Activated naive CD4-positive, alpha-beta T cell treated with anti-CD3 and anti-CD28 coated beads for 36 hours (primary cell): ENCODE data around the gene NUDT17. TPM values are rescaled to one million over a fixed set of nuclear protein-coding genes. Genes with fewer than 3 reads are reported as not detected.
"Not testable (repeated sequence)": the region's sequence is repeated elsewhere in the genome, so short reads cannot be mapped to it uniquely, and the experiment has no call there.

Experiments
- CTCF ChIA-PET: fragments of 350-600 bp; sonication (Branson Sonifier 250); formaldehyde crosslinking; loops from one replicate; lab custom pipeline; 2021; ENCODE audit warnings: antibody characterized with exemption; lab: Charles Lee
- DNase-seq: peaks from one replicate; pipeline ENCODE4 v3.0.0-alpha.2; 2020
- H3K27ac Mint-ChIP-seq: one replicate; pipeline ENCODE4 v1.8.0; 2021; ENCODE audit warnings: mild to moderate bottlenecking, mixed read lengths
- H3K27me3 Mint-ChIP-seq: one replicate; pipeline ENCODE4 v1.8.0; 2021; ENCODE audit warnings: low read depth, mixed read lengths
- H3K36me3 Mint-ChIP-seq: one replicate; pipeline ENCODE4 v1.8.0; 2021; ENCODE audit warnings: low read depth, mixed read lengths
- H3K4me1 Mint-ChIP-seq: one replicate; pipeline ENCODE4 v1.8.0; 2021; ENCODE audit warnings: low read depth, mixed read lengths
- H3K4me3 Mint-ChIP-seq: one replicate; pipeline ENCODE4 v1.8.0; 2021; ENCODE audit warnings: mild to moderate bottlenecking, moderate library complexity, mixed read lengths
- H3K9me3 Mint-ChIP-seq: one replicate; pipeline ENCODE4 v1.8.0; 2021; ENCODE audit warnings: mixed read lengths
- intact Hi-C: fragments of 100-400 bp; cut with micrococcal nuclease; formaldehyde crosslinking; loops from one replicate; pipeline ENCODE4 v1.15.1; 2023
- total RNA-seq, 2 experiments: library from RNA; stranded (reverse); gene quantifications; one replicate each; pipeline ENCODE4 v1.2.3, GENCODE V29; 2021

The NUDT17 gene
- total RNA-seq, 2 experiments from 2014 or later = 3.2 to 3.4 TPM

DNA sequence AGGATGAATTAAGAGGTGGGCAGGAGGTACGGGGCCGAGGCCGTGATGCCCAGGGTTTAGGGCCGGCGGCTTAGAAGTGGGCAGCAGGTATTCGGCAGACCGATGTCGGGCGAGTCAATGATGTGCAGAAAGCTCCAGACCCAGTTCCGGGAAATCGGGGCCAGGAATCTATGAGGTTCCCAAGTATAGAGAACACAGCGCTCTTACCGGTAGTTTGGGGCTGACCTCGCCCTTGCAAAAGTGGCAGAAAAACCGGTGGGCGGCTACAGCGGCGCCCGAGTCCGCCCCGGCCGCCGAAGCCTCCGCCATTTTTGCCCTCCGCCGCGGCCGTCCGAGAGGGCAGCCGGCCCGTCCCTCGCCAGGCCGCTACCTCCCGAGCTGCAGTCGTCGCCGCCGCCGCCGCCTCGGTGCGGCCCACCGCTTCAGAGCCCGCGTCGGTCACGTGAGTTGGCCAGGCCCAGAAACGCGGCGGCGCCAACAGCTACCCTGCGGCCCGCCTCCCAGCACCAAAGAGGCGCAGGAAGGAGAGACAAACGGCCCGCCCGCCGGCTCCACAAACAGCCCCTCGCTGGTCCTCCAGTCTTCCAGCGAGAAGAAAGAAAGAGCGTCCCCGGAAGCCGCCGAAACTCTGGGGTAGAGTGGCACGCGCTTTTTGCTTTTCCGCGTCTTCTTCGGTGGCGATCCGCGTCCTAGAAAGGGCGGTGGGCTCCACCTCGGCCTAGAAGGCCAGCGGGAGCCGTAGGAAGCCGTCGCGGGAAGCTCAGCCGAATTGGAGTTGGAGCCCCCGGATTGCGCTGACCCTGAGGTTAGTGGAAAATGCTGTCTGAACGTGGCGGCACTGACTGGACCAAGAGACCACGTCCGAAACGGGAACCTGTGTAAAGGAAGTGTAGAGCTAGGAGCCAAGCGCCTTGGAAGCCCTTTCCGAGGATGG is 21.6 kb upstream of the NUDT17 start, which contains the start of the genes POLR3C and RNF115:
POLR3C (plus strand) TSS at position 636 of the 934 bp plus-strand sequence. CDS start 1,577 bp downstream, outside the sequence.
RNF115 (minus strand) TSS at position 531 of the 934 bp plus-strand sequence; CDS start at position 309, 222 bp downstream.
- peak within 1 kb of the TSS; percentile 95 for H3K4me3 Mint-ChIP-seq
- peaks cover 26% of the 10 kb centered on the region for H3K36me3 Mint-ChIP-seq
- peak; percentile 82 for DNase-seq
- peaks cover 2% of the 10 kb centered on the region for H3K9me3 Mint-ChIP-seq
- no peaks in the 10 kb centered on the region for H3K27me3 Mint-ChIP-seq
- H3K4me1 Mint-ChIP-seq = peaks cover 45% of the 10 kb centered on the region
- intact Hi-C loops = no loop called here
- peak within 1 kb of the TSS; percentile 95 for H3K27ac Mint-ChIP-seq
- CTCF ChIA-PET = interaction anchor here (1.1 to 1.2 kb wide), 2 partner anchors 22 to 140 kb away, joined by 4 to 6 read pairs; partner anchors contain the start of genes ANKRD34A, NUDT17 and POLR3GL

DNA sequence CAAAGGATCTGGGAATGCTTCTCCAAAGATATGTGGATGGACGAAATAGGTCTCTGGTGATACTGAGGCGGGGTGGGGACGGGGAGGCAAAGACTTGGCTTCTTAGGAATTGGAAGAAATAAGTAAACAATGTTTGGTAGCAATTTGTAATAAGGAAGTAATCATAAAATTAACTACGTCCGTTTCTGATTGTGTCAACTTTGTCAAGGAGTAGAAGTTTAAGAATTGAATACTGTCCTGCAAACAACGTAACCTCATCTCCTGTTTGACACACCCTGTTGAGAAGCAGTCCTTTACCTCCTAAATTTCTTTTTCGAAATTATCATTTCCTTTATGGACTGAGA is 21.0 kb upstream of the NUDT17 start:
- H3K4me1 Mint-ChIP-seq = peaks cover 49% of the 10 kb centered on the region

DNA sequence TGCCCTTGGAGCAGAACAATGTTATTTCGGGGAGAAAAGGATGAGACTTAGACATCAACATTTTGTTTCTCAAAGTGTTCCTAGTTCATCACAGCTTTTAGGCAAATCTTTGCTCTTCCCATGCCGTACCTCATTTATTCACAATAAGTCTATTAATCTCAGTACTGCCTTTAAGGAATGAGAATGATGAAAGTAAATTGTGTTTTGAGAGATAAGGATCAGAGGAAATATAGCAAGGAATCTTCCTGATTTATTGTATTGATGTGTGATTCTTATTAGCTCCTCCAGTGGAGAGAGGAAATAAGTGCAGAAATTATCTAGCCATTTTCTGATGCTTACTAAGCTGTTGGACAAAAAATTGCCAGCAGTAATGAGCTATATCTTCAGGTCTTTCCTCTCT is 19.4 kb upstream of the NUDT17 start:
- Mint-ChIP-seq H3K27me3 (no peaks in the 10 kb centered on the region), H3K9me3 (no peaks in the 10 kb centered on the region), H3K36me3 (peaks cover 37% of the 10 kb centered on the region), H3K27ac (no peak overlapping the region), H3K4me3 (peak overlapping the region; percentile 53), H3K4me1 (peaks cover 51% of the 10 kb centered on the region)
- DNase-seq = no peak
- CTCF ChIA-PET = interaction anchor here (0.8 to 11.1 kb wide), 6 partner anchors 15 to 85 kb away, joined by 3 to 141 read pairs (median 4); partner anchors contain the start of genes NUDT17 and PIAS3
- intact Hi-C loops = no loop called here

More for the DNA sequence above, 21.0 kb upstream of the NUDT17 start:
- Mint-ChIP-seq H3K27ac (peak overlapping the region; percentile 95), H3K36me3 (peaks cover 28% of the 10 kb centered on the region), H3K4me3 (peak overlapping the region; percentile 95), H3K27me3 (no peaks in the 10 kb centered on the region), H3K9me3 (peaks cover under 1% of the 10 kb centered on the region)
- no peak for DNase-seq
- CTCF ChIA-PET = interaction anchor here (1.1 to 1.2 kb wide), 2 partner anchors 21 to 140 kb away, joined by 4 to 6 read pairs; partner anchors contain the start of genes ANKRD34A, NUDT17 and POLR3GL
- intact Hi-C loops = no loop called here

DNA sequence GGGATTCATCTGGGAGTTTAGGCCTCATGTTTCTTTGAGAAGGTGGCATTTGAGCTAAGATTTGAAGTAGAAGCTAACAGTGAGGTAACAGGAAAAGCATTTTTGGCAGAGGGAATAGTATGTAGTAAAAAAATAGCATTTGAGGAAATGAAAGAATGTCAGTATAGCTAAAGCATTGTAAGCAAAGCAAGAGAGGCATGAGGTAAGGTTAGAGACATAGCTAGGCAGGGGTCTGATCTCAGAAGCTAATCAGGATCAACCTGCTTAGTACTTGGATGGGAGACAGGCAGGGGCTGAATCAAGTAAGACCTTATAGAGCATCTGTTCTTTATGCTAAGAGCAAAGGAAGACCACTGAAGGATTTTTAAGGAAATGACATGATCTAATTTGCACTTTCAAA is 17.5 kb upstream of the NUDT17 start:
- Mint-ChIP-seq H3K27me3 (no peaks in the 10 kb centered on the region), H3K4me1 (peaks cover 44% of the 10 kb centered on the region), H3K36me3 (peaks cover 50% of the 10 kb centered on the region), H3K27ac (peak overlapping the region; percentile 95), H3K9me3 (no peaks in the 10 kb centered on the region), H3K4me3 (peak overlapping the region; percentile 7)
- no peak for DNase-seq
- intact Hi-C loops = loop anchor here (1.0 to 2.0 kb wide), 2 partner anchors 31 to 41 kb away; partner anchors contain the start of gene PIAS3
- CTCF ChIA-PET = interaction anchor here (0.5 to 11.1 kb wide), 6 partner anchors 19 to 189 kb away, joined by 3 to 141 read pairs (median 4); partner anchors contain the start of gene NUDT17

DNA sequence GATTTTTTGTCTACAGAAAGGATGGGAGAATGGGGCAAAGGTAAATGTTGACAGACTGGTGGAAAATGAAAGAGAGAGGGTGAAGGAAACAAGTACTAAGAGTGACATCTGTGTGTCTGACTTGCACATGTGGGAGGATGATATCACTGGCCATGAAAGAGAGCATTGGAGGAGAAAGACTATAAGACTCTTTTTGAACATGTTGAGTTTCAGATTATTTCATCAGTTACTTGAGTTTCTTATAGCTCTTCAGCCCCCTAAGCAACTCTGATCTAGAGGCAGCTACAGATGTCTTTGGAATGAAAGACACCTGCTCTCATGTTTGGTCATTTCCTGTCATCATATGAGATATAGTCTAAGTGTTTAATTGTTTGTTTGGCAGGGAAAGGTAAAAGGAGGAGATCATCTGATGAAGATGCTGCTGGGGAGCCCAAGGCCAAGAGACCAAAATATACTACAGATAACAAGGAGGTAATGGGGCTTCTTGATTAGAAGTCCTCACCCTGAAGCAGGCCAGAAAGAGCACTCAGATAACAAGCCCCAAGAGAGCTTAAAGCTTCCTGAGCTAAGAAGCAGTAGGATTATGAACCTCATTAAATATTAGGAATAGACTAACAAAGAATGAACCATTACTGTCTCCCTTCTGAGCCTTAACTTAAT is 16.9 kb upstream of the NUDT17 start:
- CTCF ChIA-PET = interaction anchor here (0.6 to 11.1 kb wide), 6 partner anchors 18 to 188 kb away, joined by 3 to 141 read pairs (median 4); partner anchors contain the start of genes NUDT17 and PIAS3
- Mint-ChIP-seq H3K4me3 (peak overlapping the region; percentile 7), H3K4me1 (peaks cover 44% of the 10 kb centered on the region), H3K27ac (peak overlapping the region; percentile 95), H3K36me3 (peaks cover 55% of the 10 kb centered on the region), H3K27me3 (no peaks in the 10 kb centered on the region), H3K9me3 (no peaks in the 10 kb centered on the region)
- intact Hi-C loops = loop anchor here (1.0 to 2.0 kb wide), 2 partner anchors 31 to 42 kb away; partner anchors contain the start of gene PIAS3
- DNase-seq = peak; percentile 56

DNA sequence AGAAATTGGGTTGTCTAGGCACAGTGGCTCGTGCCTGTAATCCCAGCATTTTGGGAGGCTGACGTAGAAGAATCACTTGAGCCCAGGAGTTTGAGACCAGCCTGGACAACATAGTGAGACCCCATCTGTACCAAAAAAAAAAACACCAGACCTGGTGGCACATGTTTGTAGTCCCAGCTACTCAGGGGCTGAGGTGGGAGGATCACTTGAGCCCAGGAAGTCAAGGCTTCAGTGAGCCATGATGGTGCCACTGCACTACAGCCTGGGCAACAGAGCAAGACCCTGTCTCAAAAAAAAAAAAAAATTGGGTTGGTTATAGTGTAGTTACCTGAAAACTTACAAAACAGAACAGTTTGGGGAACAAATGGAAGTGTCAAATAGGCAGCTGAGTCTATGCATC is 14.6 kb upstream of the NUDT17 start:
- H3K4me3 Mint-ChIP-seq, H3K27me3 Mint-ChIP-seq, H3K9me3 Mint-ChIP-seq, intact Hi-C loops, DNase-seq, H3K27ac Mint-ChIP-seq: not testable (repeated sequence)
- CTCF ChIA-PET = interaction anchor here (11.1 kb wide), 1 partner anchor 16 kb away, joined by 141 read pairs; the partner anchor contains the start of gene NUDT17
- Mint-ChIP-seq H3K4me1 (peaks cover 35% of the 10 kb centered on the region), H3K36me3 (peaks cover 53% of the 10 kb centered on the region)

DNA sequence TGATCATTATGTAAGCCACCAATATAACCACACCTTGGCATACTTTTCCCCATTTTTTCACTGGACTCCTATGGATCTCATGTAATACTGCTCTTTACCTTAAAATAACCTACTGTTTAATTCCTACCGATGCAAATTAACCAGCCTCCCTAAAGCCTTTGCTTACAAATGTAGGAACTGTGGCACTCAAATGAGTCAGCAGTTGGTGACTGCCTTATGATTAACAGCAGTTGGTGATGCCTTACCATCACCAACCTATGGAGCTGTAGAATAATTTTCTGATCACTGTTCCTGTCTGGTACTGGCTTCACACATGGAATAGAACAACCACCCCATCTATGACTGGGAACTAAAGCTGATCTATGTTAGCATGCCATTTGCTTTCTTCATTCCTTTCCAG is 7.8 kb upstream of the NUDT17 start:
- CTCF ChIA-PET = interaction anchor here (1.1 to 1.3 kb wide), 2 partner anchors 9 to 13 kb away, joined by 3 to 6 read pairs; no protein-coding TSS in a partner anchor
- H3K9me3 Mint-ChIP-seq = no peaks in the 10 kb centered on the region
- intact Hi-C loops = no loop called here
- no peak for DNase-seq
- H3K4me3 Mint-ChIP-seq = no peak overlapping the region
- peak overlapping the region; percentile 30 for H3K27ac Mint-ChIP-seq
- H3K27me3 Mint-ChIP-seq = no peaks in the 10 kb centered on the region
- H3K4me1 Mint-ChIP-seq = no peaks in the 10 kb centered on the region
- H3K36me3 Mint-ChIP-seq = peaks cover 21% of the 10 kb centered on the region

DNA sequence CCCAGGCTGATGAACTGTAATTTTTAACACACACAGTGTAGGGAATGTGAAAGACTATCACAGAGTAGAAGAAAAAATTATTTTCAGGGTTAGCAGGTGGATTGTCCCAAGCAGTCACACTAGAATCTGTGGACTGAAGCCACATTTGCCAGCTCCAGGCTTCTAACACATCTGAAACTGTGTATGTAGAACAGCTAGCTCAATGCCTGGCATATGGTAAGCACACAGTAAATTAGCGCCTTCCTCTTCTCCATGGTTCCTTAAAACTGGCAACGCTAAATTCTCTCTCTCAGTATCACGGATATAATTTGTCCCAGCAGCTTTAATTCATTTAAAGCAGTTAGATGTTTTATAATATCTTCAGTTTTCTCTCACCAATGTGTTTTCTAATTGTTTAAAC is 2.4 kb upstream of the NUDT17 start:
- intact Hi-C loops = no loop called here
- no peaks in the 10 kb centered on the region for H3K9me3 Mint-ChIP-seq

DNA sequence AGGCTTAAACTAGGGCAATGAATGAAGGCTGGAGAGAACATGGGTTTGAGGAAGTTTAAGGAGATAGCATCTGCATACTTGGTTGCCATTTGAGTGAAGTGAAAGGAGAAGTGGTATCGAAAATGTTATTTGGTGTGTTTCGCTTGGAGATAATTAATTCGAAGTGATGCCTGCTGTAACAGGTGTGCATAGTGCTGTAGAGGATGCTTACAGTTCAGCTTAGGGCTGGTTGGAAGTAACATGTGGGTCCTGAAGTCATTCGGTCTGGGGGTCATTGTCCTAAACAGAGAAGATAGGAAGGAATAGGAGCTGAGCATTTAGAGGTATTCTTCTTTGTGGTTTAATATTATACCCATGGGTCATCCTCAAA is 301 bp upstream of the NUDT17 start:
- intact Hi-C loops = loop anchor here (1.0 to 2.0 kb wide), 5 partner anchors 41 to 168 kb away; partner anchors contain the start of genes ITGA10 and PEX11B
- H3K9me3 Mint-ChIP-seq = no peaks in the 10 kb centered on the region

More for the DNA sequence above, 2.4 kb upstream of the NUDT17 start:
- Mint-ChIP-seq H3K36me3 (peaks cover 8% of the 10 kb centered on the region), H3K4me1 (peaks cover 8% of the 10 kb centered on the region), H3K4me3 (no peak overlapping the region), H3K27ac (no peak overlapping the region), H3K27me3 (no peaks in the 10 kb centered on the region)
- DNase-seq = no peak
- CTCF ChIA-PET = interaction anchor here (1.7 to 8.7 kb wide), 3 partner anchors 13 to 170 kb away, joined by 4 to 141 read pairs (median 23); partner anchors contain the start of gene ITGA10

DNA sequence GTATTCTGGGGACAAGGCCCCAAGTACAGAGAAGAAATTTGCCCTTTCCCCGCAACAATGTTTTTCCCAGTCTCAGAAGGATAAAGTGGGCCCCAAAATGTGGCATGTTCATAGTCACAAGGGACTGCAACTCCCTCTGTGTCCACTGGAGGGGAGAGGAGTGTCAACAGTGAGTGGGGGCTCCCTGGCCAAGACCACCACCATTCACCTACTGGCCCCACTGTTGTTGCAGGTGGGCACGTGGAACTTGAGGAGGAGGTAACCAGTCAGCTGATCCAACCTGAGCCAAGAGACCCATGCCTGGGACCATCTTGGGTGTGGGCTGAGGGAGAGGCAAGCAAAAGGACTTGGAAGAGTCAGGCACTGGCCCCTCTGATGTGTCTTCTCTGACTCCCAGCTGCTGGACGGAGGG is 777 bp downstream of the NUDT17 start:
- no peaks in the 10 kb centered on the region for H3K27me3 Mint-ChIP-seq
- peaks cover 5% of the 10 kb centered on the region for H3K36me3 Mint-ChIP-seq
- peaks cover 17% of the 10 kb centered on the region for H3K4me1 Mint-ChIP-seq
- peak overlapping the region; percentile 46 for H3K27ac Mint-ChIP-seq
- intact Hi-C loops = no loop called here
- H3K4me3 Mint-ChIP-seq = no peak overlapping the region
- CTCF ChIA-PET = interaction anchor here (0.7 to 8.7 kb wide), 29 partner anchors 8 to 190 kb away, joined by 3 to 141 read pairs (median 6); partner anchors contain the start of genes ANKRD34A, ANKRD35, ITGA10 and PIAS3
- peak; percentile 51 for DNase-seq
- H3K9me3 Mint-ChIP-seq = no peaks in the 10 kb centered on the region

More for the DNA sequence above, 301 bp upstream of the NUDT17 start:
- Mint-ChIP-seq H3K27ac (no peak overlapping the region), H3K27me3 (no peaks in the 10 kb centered on the region), H3K4me1 (peaks cover 12% of the 10 kb centered on the region), H3K4me3 (no peak overlapping the region), H3K36me3 (no peaks in the 10 kb centered on the region)
- DNase-seq = no peak
- CTCF ChIA-PET = interaction anchor here (0.8 to 8.7 kb wide), 36 partner anchors 8 to 194 kb away, joined by 3 to 141 read pairs (median 6); partner anchors contain the start of genes ANKRD34A, ANKRD35, CD160 and HJV

DNA sequence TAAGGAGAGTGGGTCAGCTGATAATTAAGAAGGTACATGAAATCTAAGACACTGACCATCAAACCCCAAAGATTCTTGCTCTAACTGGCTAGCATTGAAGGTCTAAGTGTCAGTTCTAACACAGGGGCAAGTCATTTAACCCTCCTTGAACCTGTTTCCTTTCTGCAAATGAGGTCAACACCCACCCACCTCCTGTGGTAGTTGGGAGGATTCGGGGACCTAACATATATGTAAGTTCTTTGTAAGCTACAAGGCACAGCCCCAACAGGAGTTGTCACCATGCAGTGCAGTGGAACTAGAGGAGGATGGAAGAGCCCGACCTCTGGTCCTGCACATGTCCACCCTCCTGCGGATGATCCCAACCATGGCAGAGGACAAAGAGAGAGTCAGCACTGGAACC is 2.4 kb downstream of the NUDT17 start:
- Mint-ChIP-seq H3K36me3 (peaks cover 6% of the 10 kb centered on the region), H3K4me1 (peaks cover 17% of the 10 kb centered on the region), H3K4me3 (no peak overlapping the region), H3K27me3 (no peaks in the 10 kb centered on the region), H3K27ac (no peak overlapping the region), H3K9me3 (no peaks in the 10 kb centered on the region)
- CTCF ChIA-PET = interaction anchor here (1.4 to 8.7 kb wide), 10 partner anchors 9 to 171 kb away, joined by 3 to 141 read pairs (median 30); partner anchors contain the start of genes ITGA10, LIX1L and PIAS3
- DNase-seq = no peak
- intact Hi-C loops = no loop called here
